GM12801 (cell line): ENCODE data around the gene CALU.

Experiments
- CTCF ChIP-seq: IDR thresholded peaks from one replicate; pipeline ENCODE4 v1.5.1; 2011; ENCODE audit warnings: control low read depth; ENCODE audit not compliant: insufficient read length; ENCODE audit errors: extremely low read depth

CALU gene

DNA sequence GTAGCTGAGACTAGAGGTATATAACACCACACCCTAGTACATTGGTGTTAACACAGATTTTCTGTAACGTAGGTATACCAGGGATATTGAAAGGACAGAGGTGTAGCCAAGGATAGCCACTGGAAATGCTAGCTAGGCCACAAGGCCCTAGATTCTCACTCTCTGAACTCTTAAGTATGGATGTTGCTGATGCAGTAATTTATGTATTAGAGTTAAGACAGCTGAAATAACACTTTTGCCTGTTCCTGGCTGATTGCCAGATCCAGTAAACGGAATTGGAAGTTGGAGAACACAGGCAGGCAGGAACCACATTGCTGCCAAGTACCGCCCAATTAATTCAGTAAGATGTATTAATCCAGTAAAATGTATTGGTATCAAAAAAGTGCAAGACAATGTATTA, 1.8 kb downstream of the CALU start:
- TF ChIP-seq CTCF, result no peak

DNA sequence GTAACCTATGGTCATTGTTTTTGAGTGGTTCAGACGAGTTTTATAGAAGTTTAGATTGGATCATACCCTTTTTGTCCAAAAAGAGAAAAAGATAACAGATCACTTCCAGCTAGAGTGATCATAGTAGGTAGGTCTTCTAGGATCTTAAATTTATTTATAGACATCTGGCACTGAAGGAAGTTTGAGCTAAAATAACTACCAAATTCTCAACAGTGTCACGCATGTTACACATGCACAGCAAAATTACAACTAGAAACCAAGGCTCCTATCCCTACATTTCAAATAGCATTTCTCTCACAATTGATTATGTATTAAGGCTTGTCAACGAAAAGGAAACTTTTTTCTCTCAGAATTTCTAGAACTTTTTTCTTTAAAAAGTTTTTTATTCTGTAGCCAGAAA, 2.3 kb downstream of the CALU start:
- no peak for TF ChIP-seq CTCF

DNA sequence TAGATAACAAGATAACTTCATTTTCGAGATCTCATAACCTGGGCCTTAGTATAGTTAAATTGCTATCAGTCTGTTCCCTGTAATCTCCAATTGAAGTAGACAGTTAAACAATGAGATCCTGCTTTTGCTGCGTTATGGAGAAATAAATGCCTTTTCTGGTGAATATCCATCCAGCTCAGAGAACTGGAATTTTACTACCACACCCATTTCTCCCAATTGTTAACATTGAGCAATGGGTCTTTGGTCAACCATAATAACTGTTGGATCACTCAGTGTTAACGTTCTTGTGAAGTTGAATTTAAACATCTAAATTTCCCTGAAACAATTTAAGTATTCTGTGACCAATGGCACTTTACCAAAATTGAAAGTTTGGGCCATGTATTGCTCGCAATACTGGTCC, 3.0 kb downstream of the CALU start:
- no peak for TF ChIP-seq CTCF

DNA sequence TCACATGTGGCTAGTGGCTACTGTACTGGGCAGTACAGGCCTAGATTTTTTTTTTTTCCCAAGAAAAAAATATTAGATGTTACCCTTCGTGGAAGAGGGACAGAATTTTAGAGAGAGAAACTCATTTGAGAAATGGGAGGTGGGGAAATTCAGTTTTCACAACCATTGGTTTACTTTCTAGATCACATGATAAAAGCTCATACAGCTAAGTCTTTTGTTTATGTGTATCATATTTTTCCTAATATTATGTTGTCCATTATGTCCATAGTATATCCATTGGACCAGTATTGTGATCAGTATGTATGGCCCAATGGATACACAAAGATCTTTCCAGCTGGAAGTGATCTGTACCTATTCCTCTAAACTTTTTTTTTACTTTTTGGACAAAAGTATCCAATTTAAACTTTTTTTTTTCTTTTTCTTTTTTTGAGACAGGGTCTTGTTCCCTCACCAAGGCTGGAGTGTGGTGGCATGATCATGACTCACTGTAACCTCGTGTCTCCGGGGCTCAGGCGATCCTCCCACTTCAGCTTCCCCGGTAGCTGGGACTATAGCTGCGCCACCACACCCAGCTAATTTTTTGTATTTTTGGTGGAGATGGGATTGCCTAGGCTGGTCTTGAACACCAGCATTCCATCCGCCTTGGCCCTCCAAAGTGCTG, 4.1 kb downstream of the CALU start:
- no peak for TF ChIP-seq CTCF

DNA sequence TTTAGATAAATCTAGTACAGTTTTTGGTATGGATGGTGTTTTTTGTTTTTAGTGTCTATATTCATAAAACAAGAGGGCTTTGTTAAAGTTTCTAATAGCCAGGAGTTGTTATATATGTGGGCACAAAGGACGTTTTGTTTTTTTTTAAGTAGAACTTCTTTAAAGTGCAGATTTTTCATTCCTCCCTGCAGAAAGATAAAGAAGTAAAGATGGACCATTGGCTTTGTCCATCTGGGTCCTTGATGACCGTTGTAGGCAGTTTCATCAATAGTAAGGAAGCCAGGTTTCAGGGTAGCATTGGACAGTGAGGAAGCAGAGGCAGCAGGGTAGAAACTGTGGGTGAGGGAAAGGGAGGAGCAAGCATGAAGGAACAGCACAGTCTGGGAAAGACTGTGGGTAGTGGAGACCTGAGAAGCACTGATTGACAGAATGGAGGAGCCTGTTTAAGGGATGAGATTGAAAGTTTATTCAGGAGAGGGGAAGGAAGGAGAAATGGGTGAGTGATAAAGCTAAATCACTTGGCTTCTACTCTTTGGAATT, 5.3 kb downstream of the CALU start:
- no peak for TF ChIP-seq CTCF

GRCh38 chr7:128745706-128746105, 6.5 kb downstream of the CALU start:
- TF ChIP-seq CTCF, result no peak

GRCh38 chr7:128747327-128748079, 8.3 kb downstream of the CALU start:
- TF ChIP-seq CTCF, result no peak
